Panc1 (cell line): ENCODE results near the gene PSMB7. TPM values are rescaled to one million over a fixed set of nuclear protein-coding genes. Genes with fewer than 3 reads are reported as not detected.

Experiments used
- ATAC-seq: fragments of 200-7000 bp; cut with Tn5 transposase; 2 replicates; pipeline ENCODE4 v1.9.1; 2020; ENCODE audit warnings: mild to moderate bottlenecking, moderate library complexity
- BruUV-seq: library from RNA; stranded (reverse); fragments of 400-500 nt; replicated peaks from 2 replicates; lab custom pipeline; 2021; lab: Mats Ljungman, UMichigan
- CTCF ChIA-PET: fragments of 300-600 bp; sonication (Branson Sonifier 250); formaldehyde crosslinking; loops from one replicate; lab custom pipeline; 2022; ENCODE audit warnings: antibody characterized with exemption; lab: Charles Lee
- POLR2A ChIA-PET: fragments of 300-600 bp; sonication (Branson Sonifier 250); formaldehyde crosslinking; loops from one replicate; lab custom pipeline; 2022; ENCODE audit warnings: antibody characterized with exemption; lab: Charles Lee
- DNase-seq: peaks from one replicate; pipeline ENCODE4 v3.0.0-alpha.2; 2010; ENCODE audit warnings: low read depth, low spot score
- H3K27ac ChIP-seq: 2 replicates; pipeline ENCODE4 v1.5.1; 2011; ENCODE audit warnings: mild to moderate bottlenecking, low read length, inconsistent platforms
- H3K27me3 ChIP-seq: fragments of 200-500 bp; sonication (Bioruptor generic); 2 replicates; pipeline ENCODE4 v1.6.0; 2014; ENCODE audit warnings: low read length, inconsistent platforms; ENCODE audit not compliant: control insufficient read depth, insufficient read depth
- H3K36me3 ChIP-seq: fragments of 200-500 bp; sonication (Bioruptor generic); 2 replicates; pipeline ENCODE4 v1.5.1; 2014; ENCODE audit warnings: inconsistent platforms, mild to moderate bottlenecking, low read length, moderate library complexity; ENCODE audit not compliant: control insufficient read depth, insufficient read depth
- H3K4me1 ChIP-seq: 2 replicates; pipeline ENCODE4 v1.5.1; 2011; ENCODE audit warnings: inconsistent platforms, mild to moderate bottlenecking, low read length, moderate library complexity; ENCODE audit not compliant: control insufficient read depth, insufficient read depth
- H3K4me3 ChIP-seq, 2 experiments: 2 replicates each; pipeline ENCODE4 v1.5.1; 2011 to 2012; ENCODE audit warnings: low read depth in 2 of 2, low read length in 2 of 2, mild to moderate bottlenecking in 2 of 2, inconsistent platforms in 1 of 2, moderate library complexity in 1 of 2
- H3K9me3 ChIP-seq: fragments of 200-500 bp; sonication (Bioruptor generic); 2 replicates; pipeline ENCODE4 v1.5.1; 2014; ENCODE audit warnings: low read depth, mild to moderate bottlenecking, inconsistent platforms, low read length, moderate library complexity; ENCODE audit not compliant: control insufficient read depth, insufficient read depth
- CTCF ChIP-seq: fragments of 450-650 bp; IDR thresholded peaks from 2 replicates; pipeline ENCODE4 v1.5.1; 2017; ENCODE audit warnings: mild to moderate bottlenecking
- POLR2AphosphoS5 ChIP-seq: IDR thresholded peaks from 2 replicates; pipeline ENCODE4 v1.6.1; 2012; ENCODE audit warnings: mild to moderate bottlenecking, low read depth, low read length, moderate library complexity
- REST ChIP-seq, 2 experiments: IDR thresholded peaks; 2 replicates each; pipeline ENCODE4 v1.6.1; 2011 to 2012; ENCODE audit warnings: low read depth in 2 of 2, control low read depth in 1 of 2, low read length in 1 of 2, mild to moderate bottlenecking in 1 of 2, moderate library complexity in 1 of 2; ENCODE audit not compliant: insufficient read depth in 1 of 2
- SIN3A ChIP-seq: IDR thresholded peaks from 2 replicates; pipeline ENCODE4 v1.6.1; 2012; ENCODE audit warnings: low read depth, mild to moderate bottlenecking, low read length, moderate library complexity, borderline replicate concordance; ENCODE audit not compliant: insufficient read depth
- TCF7L2 ChIP-seq: IDR thresholded peaks from 2 replicates; pipeline ENCODE4 v1.6.1; 2011; ENCODE audit warnings: mild to moderate bottlenecking, low read depth, low read length, inconsistent platforms
- in situ Hi-C: cut with HindIII; loops from 2 replicates; pipeline ENCODE4 v1.10.0; 2016; ENCODE audit warnings: low sequenced_read_pairs, low pct_unique_long_range_greater_than_20kb
- intact Hi-C: fragments of 100-400 bp; cut with micrococcal nuclease; formaldehyde crosslinking; loops from one replicate; pipeline ENCODE4 v1.10.0; 2022; ENCODE audit not compliant: unreplicated experiment
- total RNA-seq: library from RNA; stranded (reverse); gene quantifications from one replicate; pipeline ENCODE4 v1.2.1, GENCODE V29; 2021; ENCODE audit not compliant: unreplicated experiment

The PSMB7 gene
- total RNA-seq, 1 experiment from 2014 or later = 167 TPM

GRCh38 chr9:124392254-124392870, 22.9 kb downstream of the PSMB7 start:
- peak; percentile 47 for ATAC-seq
- H3K9me3 ChIP-seq = no peaks in the 10 kb centered on the region
- BruUV-seq = no TSS peak
- intact Hi-C loops = no loop called here
- H3K4me1 ChIP-seq = peaks cover 94% of the 10 kb centered on the region
- TF ChIP-seq SIN3A (no peak), TCF7L2 (no peak), REST (IDR thresholded peaks at IDR 0.05; ENCODE audit: insufficient read depth in 1 of 2, low read depth in 2 of 2, low read length in 1 of 2) (no peak), POLR2AphosphoS5 (no peak), CTCF (no peak)
- DNase-seq = peak; percentile 62
- H3K4me3 ChIP-seq = peak overlapping the region in 1 of 2 experiments; percentile 28; a peak in 2 of 4 replicates
- ChIA-PET POLR2A (interaction anchor here (0.5 kb wide), 1 partner anchor 396 kb away, joined by 3 read pairs; no protein-coding TSS in a partner anchor), CTCF (interaction anchor here (0.7 to 1.2 kb wide), 2 partner anchors 42 to 144 kb away, joined by 3 to 5 read pairs; no protein-coding TSS in a partner anchor)
- in situ Hi-C loops = no loop called here
- no peaks in the 10 kb centered on the region; the same call in 1 of the 2 replicates for H3K36me3 ChIP-seq
- peak overlapping the region; percentile 97 for H3K27ac ChIP-seq
- H3K27me3 ChIP-seq = no peaks in the 10 kb centered on the region

DNA sequence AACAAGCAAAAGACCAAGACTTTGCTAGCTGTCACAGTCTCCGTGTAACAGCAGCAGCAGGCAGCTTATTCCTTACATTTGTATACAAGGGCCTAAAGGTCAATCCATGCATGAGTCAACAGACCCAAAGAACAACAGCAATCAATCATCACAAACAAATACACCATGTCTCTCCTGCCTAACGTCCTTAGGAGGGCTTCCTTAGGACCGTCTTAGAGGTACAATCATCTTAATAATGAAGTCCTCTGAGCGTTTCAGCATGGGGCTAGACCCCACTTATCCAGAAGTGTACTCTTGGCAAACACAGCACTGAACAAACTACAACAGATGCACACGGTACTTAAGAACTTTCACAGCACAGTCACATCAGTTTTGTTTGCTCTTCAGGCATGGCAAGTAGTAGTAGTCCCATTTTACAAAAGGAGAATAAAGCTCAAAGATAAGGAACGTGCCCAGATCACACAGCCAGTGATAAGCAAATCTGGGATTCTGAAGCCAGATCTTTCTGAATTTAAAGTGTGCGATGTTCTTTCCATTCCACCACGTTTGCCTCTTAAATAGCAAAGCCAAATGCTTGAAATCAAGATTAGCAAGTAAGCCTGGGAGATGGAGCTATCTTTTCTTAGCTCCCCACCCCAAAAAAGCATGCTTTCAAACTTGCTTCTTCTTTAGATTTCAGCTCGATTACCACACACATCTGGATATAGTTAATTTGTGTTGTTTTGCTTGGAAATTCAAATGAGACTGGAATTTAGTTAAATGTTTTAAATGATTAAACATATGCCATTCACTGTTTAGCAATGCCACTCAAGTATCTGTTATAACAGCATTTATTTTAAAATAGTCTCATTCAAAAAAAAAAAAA, 24.2 kb downstream of the PSMB7 start:
- Histone ChIP-seq H3K4me1 (peaks cover 90% of the 10 kb centered on the region), H3K27me3 (no peaks in the 10 kb centered on the region), H3K9me3 (no peaks in the 10 kb centered on the region), H3K36me3 (no peaks in the 10 kb centered on the region), H3K4me3 (peak overlapping the region in 1 of 2 experiments; percentile 23; a peak in 2 of 4 replicates), H3K27ac (peak overlapping the region; percentile 97)
- in situ Hi-C loops (no loop called here), intact Hi-C loops (no loop called here)
- no TSS peak for BruUV-seq
- ATAC-seq = peak; percentile 61
- peak; percentile 73 for DNase-seq
- CTCF ChIA-PET = no interaction called here
- peak; percentile 63; the same call in 1 of the 2 replicates for TF ChIP-seq POLR2AphosphoS5
- no peak for TF ChIP-seq TCF7L2
- peak; percentile 47; the same call in 1 of the 2 replicates for TF ChIP-seq SIN3A
- no peak for TF ChIP-seq CTCF
- POLR2A ChIA-PET = no interaction called here
